Measurements from ENCODE around the gene UBA1. TPM values are rescaled to one million over a fixed set of nuclear protein-coding genes. Genes with fewer than 3 reads are reported as not detected.

Gene UBA1
- total and polyA plus RNA-seq, 2 of the 8 experiments (the other 6 are each of a cell fraction or from before 2014, with no cell fraction given), result 313 to 458 TPM

DNA sequence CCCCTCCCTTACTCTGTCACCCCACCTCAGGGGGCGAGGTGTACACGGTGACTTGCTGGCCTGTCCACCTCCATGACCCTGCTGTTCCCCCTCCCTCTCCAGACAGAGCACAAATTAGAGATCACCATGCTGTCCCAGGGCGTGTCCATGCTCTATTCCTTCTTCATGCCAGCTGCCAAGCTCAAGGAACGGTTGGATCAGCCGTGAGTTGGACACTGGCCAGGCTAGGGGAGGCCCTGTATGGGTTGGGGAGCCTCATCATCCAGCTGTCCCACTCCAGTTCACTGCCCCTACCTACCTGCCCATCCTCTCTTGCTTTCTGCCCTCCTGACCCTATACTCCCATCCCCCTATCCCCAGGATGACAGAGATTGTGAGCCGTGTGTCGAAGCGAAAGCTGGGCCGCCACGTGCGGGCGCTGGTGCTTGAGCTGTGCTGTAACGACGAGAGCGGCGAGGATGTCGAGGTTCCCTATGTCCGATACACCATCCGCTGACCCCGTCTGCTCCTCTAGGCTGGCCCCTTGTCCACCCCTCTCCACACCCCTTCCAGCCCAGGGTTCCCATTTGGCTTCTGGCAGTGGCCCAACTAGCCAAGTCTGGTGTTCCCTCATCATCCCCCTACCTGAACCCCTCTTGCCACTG is 20.9 kb downstream of the UBA1 start:
- FAIRE-seq, result no peak
- TF ChIP-seq E2F6 (IDR thresholded peaks at IDR 0.05) (no peak), EGR1 (IDR thresholded peaks at IDR 0.05; ENCODE audit: borderline replicate concordance, low read depth, low read length) (no peak), GTF2F1 (IDR thresholded peaks at IDR 0.05; ENCODE audit: borderline replicate concordance, low read depth, low read length) (no peak), SIRT6 (IDR thresholded peaks at IDR 0.05; ENCODE audit: low read length) (no peak), RAD21 (IDR thresholded peaks at IDR 0.05 in 1 of 2, conservative IDR thresholded peaks at IDR 0.05 in 1 of 2; ENCODE audit: low read depth in 2 of 2, low read length in 2 of 2) (no peak), RNF2 (IDR thresholded peaks at IDR 0.05; ENCODE audit: borderline replicate concordance, low read depth, low read length, missing control alignments, poor library complexity, severe bottlenecking) (no peak), RXRA (IDR thresholded peaks at IDR 0.05; ENCODE audit: insufficient read depth, low read depth, low read length) (no peak)
- H3K36me3 ChIP-seq (ENCODE audit: control insufficient read depth in 2 of 4, insufficient read depth in 4 of 4, low read length in 3 of 4), result peaks cover 31 to 66% (median 51%) of the 10 kb centered on the region in 4 experiments

More for the DNA sequence above, 20.9 kb downstream of the UBA1 start:
- H3K27ac ChIP-seq (ENCODE audit: low read depth, low read length), result no peak overlapping the region
- no peak overlapping the region for H2BK120ac ChIP-seq (replicated peaks; ENCODE audit: low read depth, low read length)
- H3K27me3 ChIP-seq (replicated peaks in 1 of 4; ENCODE audit: control insufficient read depth in 3 of 4, extremely low read depth in 1 of 4, insufficient read depth in 3 of 4, low read length in 3 of 4), result no peaks in the 10 kb centered on the region
- WGBS, 2 experiments (ENCODE audit: extremely low coverage in 1 of 2, insufficient coverage in 1 of 2, insufficient read length in 1 of 2, insufficient replicate concordance in 2 of 2, low coverage in 1 of 2, low lambda C conversion rate in 2 of 2, missing lambda C conversion rate in 1 of 2), result 89% methylated on average over 11 of the region's 20 CpGs; no CpG with 5 or more reads in 1 of the 2 experiments
- H3K14ac ChIP-seq (ENCODE audit: insufficient read length), result no peak overlapping the region
- H3K56ac ChIP-seq (replicated peaks; ENCODE audit: insufficient read length, low read depth, low read length), result no peak overlapping the region
- no peak overlapping the region for H2AK5ac ChIP-seq (ENCODE audit: low read depth, low read length)
- no peak overlapping the region for H3K4me2 ChIP-seq (ENCODE audit: insufficient read depth in 1 of 2, low read depth in 2 of 2, low read length in 2 of 2)
- H3K18ac ChIP-seq (ENCODE audit: extremely low read depth, low read length), result no peak overlapping the region
- no peak overlapping the region for H4K8ac ChIP-seq (ENCODE audit: extremely low read depth, insufficient read depth, low read length)
- no peak overlapping the region for H2BK5ac ChIP-seq (ENCODE audit: low read depth, low read length)
- no peak overlapping the region for H3K9ac ChIP-seq (replicated peaks in 1 of 4; ENCODE audit: extremely low read depth in 1 of 4, low read depth in 3 of 4, low read length in 3 of 4)
- H3K4ac ChIP-seq (replicated peaks; ENCODE audit: insufficient read length, low read depth, low read length), result no peak overlapping the region
- no peak overlapping the region for H4K91ac ChIP-seq (replicated peaks; ENCODE audit: insufficient read length, low read length)
- H3K79me2 ChIP-seq (ENCODE audit: control insufficient read depth in 1 of 2, insufficient read depth in 2 of 2, low read length in 2 of 2), result peaks cover 4 to 12% of the 10 kb centered on the region in 2 experiments
- H2BK12ac ChIP-seq (ENCODE audit: low read depth, low read length), result no peak overlapping the region
- H3K4me1 ChIP-seq (replicated peaks in 1 of 4; ENCODE audit: control insufficient read depth in 3 of 4, insufficient read depth in 4 of 4, low read length in 3 of 4), result peaks cover 0 to 4% (median under 1%) of the 10 kb centered on the region in 4 experiments; a peak in 5 of 7 replicates
- H2BK20ac ChIP-seq (ENCODE audit: low read length), result no peak overlapping the region
- DNase-seq (ENCODE audit: low read depth in 1 of 2, low spot score in 2 of 2), result no peak
- H3K23me2 ChIP-seq (ENCODE audit: low read depth, low read length), result peaks cover 4% of the 10 kb centered on the region; the same call in 1 of the 2 replicates
- H3K79me1 ChIP-seq (ENCODE audit: low read depth, low read length), result no peaks in the 10 kb centered on the region
- H3K23ac ChIP-seq (ENCODE audit: insufficient read length), result no peak overlapping the region
- no peak overlapping the region for H3K4me3 ChIP-seq (ENCODE audit: extremely low read depth in 1 of 4, insufficient read depth in 2 of 4, low read depth in 3 of 4, low read length in 4 of 4)
- H3K9me3 ChIP-seq (ENCODE audit: insufficient read depth in 2 of 2, low read depth in 1 of 2, low read length in 1 of 2), result no peaks in the 10 kb centered on the region
- H2BK15ac ChIP-seq (ENCODE audit: low read length), result no peak overlapping the region
- POLR2A ChIA-PET (ENCODE audit: partially characterized antibody), result interaction anchor here (1.0 to 6.1 kb wide), 7 partner anchors 10 to 70 kb away, joined by 3 to 63 read pairs (median 4); partner anchors contain the start of genes NDUFB11 and RBM10
- H4K20me1 ChIP-seq (replicated peaks in 1 of 2; ENCODE audit: control insufficient read depth in 1 of 2, insufficient read depth in 2 of 2, low read length in 2 of 2), result peaks cover 4 to 15% of the 10 kb centered on the region in 2 experiments
- CTCF ChIA-PET (ENCODE audit: partially characterized antibody), result no interaction called here
- H2AFZ ChIP-seq (ENCODE audit: low read length), result no peak overlapping the region
- H4K5ac ChIP-seq (ENCODE audit: insufficient read length, low read depth, low read length), result no peak overlapping the region

Data from H1 (cell line).